ENCODE data around the gene NIPBL.

DNA sequence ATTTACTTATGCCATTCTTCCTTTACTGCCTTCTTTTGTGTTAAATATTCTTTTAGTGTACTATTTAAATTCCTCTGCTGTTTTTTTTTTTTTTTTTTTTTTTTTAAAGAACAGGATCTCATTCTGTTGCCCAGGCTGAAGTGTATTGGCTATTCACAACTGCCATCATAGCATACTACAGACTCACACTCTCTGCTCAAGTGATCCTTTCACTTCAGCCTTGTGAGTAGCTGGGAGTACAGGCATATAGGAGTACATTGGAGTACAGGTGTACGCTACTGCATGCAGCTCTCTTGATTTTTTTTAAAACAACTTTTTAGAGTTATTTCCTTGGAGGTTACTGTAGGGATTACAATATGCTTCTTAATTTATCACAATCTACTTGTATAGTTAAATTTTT is 56.1 kb downstream of the NIPBL start:
- TF ChIP-seq FOXM1 (IDR thresholded peaks at IDR 0.05; ENCODE audit: borderline replicate concordance) (no peak), SP1 (IDR thresholded peaks at IDR 0.05) (no peak), ELF4 (IDR thresholded peaks at IDR 0.05) (no peak)

Measured in HEK293T (cell line).